NCI-H1105 (cell line): ENCODE measurements around the gene THPO.

Experiments
- DNase-seq: peaks from one replicate; lab custom pipeline; 2025; lab: John Stamatoyannopoulos, UW

THPO gene

DNA sequence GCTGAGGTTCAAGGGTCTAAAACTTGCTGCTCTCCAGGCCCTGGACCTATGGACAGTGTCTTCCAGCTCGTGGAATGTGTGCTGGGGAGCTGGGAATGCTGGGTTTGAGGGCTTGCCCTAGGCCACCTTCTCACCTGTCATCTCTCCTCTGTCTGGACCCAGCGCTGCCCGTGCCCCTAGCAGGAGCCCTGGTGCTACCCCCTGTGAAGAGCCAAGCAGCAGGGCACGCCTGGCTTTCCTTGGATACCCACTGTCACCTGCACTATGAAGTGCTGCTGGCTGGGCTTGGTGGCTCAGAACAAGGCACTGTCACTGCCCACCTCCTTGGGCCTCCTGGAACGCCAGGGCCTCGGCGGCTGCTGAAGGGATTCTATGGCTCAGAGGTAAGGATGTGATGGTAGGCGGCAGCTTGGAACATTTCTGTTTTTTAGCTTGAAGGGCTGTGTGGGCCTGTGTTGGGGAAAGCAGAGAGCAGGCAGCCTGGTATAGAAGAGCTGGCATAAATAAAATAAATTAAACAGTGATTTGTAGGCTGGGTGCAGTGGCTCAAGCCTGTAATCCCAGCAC, 6.9 kb upstream of the THPO start:
- DNase-seq = no peak

DNA sequence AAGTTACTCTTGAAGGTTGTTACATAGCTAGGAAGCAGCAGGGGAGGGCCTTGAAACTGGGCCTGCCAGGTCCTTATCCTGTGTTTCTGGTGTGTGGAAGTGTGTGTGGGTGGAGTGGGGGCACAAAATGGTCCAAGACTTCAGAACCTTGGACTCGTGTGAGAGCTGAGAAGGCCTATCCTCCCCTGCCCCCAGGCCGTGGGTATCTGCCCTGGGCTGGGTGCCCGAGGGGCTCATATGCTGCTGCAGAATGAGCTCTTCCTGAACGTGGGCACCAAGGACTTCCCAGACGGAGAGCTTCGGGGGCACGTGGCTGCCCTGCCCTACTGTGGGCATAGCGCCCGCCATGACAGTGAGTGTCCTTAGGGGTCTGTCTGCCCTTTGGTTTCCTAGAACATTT, 6.3 kb upstream of the THPO start:
- no peak for DNase-seq

DNA sequence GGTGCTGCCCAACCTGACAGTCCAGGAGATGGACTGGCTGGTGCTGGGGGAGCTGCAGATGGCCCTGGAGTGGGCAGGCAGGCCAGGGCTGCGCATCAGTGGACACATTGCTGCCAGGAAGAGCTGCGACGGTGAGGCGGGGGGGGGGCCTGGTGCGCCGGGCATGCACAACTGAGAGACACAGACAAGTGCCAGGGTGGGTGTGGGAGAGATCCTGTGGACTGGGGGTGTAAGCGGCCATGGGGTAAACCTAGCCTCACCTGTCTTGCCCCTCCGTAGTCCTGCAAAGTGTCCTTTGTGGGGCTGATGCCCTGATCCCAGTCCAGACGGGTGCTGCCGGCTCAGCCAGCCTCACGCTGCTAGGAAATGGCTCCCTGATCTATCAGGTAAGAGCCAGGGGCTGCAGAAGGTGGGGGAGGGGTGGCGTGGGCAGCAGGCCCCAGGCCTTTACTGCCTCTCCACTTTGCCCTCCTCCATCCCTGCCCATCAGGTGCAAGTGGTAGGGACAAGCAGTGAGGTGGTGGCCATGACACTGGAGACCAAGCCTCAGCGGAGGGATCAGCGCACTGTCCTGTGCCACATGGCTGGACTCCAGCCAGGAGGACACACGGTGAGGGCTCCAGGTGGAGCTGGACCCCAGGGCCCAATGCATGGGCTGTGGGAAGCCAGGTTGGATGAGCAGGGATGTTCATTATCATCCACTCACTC, 5.2 kb upstream of the THPO start:
- DNase-seq = no peak

DNA sequence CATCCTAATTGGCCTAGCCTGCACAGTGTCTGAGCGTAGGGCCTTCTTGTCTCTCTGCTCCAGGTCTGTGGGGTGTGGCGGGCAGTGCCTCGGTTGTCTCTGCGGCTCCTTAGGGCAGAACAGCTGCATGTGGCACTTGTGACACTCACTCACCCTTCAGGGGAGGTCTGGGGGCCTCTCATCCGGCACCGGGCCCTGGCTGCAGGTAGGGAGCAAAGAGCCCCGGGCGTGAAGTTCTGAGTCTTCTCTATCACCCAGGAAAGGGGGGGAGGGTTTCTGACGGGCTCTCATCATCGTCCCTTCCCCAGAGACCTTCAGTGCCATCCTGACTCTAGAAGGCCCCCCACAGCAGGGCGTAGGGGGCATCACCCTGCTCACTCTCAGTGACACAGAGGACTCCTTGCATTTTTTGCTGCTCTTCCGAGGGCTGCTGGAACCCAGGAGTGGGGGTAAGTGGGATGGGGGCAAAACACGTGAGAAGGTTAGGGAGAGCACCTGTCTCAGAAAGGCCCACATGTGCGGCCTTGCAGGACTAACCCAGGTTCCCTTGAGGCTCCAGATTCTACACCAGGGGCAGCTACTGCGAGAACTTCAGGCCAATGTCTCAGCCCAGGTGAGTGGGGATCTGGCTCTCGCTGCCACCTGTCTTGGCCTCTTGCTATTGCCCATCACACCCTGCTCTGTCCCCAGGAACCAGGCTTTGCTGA, 4.5 kb upstream of the THPO start:
- DNase-seq = no peak

DNA sequence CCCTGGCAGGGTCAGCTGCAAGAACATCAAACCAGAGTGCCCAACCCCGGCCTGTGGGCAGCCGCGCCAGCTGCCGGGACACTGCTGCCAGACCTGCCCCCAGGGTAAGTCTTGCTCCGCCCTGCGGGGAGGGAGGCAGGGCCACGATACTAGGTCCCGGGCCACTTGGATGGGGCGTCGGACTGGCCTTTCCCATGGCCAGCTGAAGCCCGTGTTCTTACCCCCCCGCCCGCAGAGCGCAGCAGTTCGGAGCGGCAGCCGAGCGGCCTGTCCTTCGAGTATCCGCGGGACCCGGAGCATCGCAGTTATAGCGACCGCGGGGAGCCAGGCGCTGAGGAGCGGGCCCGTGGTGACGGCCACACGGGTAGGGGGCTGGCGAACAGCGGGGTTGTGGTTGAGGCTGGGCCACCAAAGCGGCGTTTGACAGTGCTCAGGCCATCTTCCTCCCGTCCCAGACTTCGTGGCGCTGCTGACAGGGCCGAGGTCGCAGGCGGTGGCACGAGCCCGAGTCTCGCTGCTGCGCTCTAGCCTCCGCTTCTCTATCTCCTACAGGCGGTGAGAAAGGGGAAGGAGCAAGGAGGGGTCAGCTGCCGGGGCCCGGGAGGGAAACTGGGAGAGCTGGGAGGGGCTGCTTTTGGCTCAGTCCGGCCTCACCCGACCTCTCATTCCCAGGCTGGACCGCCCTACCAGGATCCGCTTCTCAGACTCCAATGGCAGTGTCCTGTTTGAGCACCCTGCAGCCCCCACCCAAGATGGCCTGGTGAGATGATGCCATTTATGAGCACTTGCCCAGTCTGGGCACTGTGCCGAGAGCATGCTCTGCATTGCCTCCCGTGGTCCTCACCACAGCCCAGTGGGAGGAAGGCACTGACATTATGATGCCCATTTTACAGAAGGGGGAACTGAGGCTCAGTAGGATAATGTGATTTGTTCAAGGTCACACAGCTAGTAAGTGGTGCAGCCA, 3.5 kb upstream of the THPO start:
- no peak for DNase-seq

DNA sequence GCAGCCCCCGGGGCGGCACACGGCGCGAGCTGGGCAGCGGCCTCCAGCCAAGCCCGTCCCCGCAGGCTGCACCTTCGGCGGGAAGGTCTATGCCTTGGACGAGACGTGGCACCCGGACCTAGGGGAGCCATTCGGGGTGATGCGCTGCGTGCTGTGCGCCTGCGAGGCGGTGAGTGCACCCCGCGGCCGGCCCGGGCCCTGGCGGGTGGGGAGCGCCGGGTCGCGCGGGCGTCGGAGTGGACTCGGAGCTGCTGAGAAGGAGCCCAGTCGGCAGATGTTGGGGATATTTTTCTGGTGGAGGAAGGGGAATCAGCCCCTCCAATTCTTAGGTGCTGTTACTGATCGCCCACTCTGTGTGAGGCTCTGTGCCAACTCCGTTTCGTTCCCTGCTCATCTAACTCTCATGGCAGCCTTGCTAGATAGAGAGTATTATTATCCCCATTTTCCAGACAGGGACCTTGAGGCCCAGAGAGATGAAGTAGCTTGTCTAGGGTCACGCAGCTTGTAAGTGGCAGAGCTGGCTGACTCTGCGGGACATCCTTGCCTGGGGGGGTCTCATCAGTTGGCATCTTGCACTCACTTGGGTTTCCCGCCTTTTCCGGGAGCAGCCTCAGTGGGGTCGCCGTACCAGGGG, 2.7 kb upstream of the THPO start:
- DNase-seq = no peak

DNA sequence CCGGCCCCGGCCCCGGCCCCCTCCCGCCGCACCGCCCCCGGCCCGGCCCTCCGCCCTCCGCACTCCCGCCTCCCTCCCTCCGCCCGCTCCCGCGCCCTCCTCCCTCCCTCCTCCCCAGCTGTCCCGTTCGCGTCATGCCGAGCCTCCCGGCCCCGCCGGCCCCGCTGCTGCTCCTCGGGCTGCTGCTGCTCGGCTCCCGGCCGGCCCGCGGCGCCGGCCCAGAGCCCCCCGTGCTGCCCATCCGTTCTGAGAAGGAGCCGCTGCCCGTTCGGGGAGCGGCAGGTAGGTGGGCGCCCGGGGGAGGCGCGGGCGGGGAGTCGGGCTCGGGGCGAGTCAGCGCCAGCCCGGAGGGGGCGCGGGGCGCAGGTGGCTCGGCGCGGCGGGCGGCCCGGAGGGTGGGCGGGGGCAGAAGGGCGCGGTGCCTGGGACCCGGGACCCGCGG, 2.2 kb upstream of the THPO start:
- no peak for DNase-seq

DNA sequence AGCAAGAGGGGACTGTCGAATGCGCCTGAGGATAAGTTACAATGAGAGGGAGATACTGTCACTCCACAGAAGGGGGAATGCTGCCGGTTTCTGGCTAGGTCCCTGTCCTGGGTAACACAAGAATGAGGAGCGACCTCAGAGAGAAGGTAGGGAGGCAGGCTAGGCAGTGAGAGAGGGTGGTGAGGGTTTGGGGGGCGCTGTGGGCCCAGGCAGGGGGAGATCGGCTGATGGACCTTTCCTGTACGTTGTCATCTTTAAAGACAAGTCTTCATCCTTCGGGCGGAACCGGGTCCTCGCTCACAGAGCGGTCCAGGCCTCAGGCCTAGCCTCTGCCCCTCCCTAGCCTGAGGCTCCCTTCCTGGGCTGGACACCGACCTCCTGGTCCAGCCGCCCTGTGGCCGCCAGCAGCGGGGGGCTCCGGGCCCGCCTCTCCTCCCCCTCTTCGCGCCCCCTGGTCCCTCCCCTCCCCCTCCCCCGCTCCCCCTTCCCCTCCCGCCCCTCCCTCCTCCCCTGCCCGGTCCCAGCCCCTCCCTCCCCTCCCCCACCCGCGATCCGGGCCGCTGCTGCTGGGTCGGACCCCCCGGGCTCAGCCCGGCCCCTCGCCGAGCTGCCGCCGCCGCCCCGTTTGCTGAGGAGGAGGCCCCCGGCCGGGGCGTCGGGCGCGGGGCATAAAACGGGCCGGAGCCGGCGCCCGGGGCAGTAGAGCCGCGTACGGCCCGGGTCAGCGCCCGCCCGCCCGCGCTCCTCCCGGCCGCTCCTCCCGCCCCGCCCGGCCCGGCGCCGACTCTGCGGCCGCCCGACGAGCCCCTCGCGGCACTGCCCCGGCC, 1.6 kb upstream of the THPO start, which contains the start of gene CHRD:
Gene CHRD, plus strand, starts transcription at position 697 of the 827 bp plus-strand sequence. CDS start 265 bp downstream, outside the sequence.
- DNase-seq = no peak

DNA sequence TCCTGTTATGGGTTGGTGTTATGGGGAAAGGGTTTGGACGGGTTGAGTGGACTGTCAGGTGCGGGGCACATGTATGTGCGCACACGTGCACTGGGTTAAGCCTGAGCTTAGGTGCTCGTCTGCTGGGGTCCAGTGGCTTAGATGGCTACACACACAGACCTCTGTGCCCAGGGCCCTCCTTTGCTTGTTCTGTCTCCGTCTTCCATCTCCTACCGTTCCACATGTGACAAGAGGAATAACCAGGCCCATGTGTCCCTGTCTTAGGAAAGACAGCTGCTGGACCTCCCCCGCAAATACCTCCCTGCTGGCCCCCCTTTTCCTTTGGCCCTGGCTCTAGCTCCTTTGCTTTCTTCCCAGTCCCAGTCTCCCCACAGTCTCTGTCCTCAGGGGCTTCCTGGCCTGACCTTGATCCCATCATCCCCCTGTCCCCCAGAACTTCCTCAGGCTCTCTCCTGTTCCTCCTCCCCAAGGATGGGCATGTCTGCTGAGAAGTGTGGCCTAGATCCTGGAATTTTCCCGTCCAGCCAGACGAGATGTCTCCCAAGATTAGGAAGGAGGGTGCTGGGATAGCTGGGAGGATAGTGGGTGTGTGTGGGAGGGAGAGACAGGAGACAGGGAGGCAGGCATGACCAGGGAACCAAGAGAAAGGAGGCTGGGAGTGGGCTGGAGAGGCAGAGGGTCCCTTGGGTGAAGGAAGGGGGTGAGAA, 797 bp upstream of the THPO start:
- no peak for DNase-seq

DNA sequence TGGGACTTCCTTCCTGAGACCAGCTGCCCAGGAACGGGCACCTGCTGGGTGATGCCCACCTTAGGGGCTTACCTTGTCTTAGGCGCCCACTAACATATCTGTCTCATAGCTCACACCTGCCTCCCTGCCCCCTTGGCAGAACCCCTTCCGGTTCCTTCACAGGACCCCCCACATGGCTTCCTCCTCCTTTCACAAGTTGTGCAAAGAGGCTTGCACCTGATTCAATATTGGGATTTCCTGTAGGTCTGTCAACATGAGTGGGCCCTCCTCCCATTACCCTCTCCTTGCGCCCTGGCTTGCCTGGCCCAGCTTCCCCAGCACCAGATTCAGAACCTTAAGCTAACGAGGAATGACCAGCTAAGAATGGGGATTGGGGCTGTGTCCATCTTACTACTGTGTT, 633 bp downstream of the THPO start:
- no peak for DNase-seq

DNA sequence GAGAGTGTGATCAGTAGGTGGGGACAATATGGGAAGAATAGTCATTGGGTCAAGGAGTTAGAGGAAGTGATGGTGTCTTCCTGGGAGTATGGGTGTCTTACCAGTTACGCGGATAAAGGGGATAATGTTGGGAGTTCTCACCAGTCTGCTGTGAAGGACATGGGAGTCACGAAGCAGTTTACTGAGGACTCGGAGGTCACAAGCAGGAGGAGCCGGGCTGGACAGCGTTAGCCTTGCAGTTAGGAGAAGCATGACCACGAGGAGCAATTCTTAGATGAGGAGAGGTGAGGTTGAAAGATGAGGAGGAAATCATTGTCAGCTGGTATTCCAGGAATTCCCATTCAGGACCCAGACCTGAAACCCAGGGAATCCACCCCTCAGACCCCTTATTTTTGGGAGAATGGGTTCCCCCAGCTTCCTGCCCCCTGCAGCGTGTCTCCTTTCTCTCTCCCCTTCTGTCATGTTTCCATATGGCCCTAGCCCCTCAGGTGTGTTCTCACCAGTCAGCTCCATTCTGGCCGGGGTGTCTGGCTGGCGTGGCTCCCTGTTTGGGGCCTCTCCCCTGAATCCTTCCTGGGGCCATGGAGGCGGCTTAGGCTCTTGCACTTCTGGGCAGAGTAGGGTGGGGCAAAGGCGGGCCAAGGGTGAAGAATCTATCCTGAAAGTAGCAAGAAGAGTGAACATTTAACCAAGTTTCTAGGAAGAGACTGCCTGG, 2.1 kb downstream of the THPO start:
- DNase-seq = no peak

DNA sequence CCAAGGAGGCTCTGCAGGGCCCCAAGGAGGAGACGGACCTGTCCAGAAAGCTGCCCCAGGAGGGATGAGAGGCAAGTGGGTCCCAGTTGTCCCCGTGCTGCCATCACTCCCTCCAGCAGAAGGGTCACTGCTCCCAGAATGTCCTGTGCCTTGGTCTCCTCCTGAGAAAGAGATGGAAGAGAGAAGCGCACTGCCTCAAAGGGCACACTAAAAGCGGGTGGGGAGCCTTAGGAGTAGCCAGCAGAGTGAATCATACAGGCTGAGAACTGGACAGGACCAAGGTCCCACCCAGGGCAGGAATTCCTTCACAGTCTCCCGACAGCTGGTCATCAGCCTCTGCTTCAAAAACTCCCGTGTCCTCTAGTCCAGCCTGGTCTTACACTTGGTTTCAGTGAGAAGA, 4.6 kb downstream of the THPO start:
- DNase-seq = no peak

DNA sequence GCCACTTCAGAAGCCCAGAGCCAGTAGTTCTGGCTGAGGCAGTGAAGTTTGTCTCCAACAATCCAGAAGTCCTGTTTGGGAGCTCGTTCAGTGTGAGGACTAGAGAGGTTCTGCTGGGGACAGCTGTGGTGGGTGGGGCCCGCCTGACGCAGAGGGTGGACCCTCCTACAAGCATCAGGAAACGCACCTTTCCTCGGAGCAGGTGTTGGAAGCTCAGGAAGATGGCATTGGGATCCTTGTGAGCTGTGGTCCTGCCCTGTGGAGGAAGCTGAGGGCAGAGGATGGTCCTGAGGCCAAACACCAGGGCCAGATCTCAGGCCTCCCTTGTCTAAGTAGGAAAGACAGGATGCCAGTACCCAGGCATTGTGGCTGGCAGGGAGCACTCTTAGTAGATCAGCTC, 5.1 kb downstream of the THPO start:
- no peak for DNase-seq

DNA sequence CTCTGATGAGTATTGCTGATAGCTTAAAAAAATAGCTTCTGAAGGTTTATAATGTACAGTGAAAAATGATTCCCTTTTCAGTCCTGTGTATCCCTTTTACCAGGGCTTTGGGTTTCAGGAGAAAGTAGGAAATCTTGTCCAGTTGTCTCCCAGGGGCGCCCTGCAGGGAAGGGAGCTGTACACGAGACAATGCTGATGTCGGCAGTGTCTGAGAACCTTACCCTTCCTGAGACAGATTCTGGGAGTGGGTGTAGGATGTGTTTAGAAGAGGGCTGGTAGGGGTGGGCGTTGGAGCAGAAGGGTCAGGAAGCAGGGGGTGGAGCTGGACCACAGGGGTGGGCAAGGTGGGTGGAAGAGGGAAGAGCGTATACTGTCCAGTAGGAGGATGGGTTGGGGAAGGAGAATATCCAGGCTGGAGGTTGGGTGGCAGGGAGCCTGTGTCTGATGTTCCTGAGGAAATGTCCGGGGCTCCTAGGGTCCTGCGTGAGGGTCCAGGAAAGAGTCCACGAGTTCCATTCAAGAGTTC, 5.6 kb downstream of the THPO start:
- DNase-seq = no peak

DNA sequence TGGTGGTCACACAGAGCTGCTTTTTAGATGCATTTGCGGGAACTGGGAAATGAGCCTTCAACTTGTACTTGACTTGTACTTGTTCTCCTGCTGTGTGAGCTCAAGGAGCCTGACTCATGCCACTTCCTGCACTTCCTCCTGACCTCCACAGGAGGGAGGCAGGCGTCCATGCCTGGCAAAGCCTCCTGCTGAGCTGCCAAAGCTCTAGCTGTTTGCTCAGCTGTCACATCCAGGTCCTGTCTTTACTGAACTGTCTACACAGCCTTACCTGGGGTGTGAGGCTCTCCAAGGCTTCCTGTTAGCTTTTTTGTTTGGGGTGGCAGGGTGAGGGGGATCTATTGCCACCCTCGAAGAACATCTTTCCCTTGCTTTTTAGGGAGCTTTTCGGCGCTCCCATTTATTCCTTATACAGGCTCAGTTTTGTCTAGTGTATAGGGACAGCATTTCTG, 6.4 kb downstream of the THPO start:
- peak; percentile 94 for DNase-seq

DNA sequence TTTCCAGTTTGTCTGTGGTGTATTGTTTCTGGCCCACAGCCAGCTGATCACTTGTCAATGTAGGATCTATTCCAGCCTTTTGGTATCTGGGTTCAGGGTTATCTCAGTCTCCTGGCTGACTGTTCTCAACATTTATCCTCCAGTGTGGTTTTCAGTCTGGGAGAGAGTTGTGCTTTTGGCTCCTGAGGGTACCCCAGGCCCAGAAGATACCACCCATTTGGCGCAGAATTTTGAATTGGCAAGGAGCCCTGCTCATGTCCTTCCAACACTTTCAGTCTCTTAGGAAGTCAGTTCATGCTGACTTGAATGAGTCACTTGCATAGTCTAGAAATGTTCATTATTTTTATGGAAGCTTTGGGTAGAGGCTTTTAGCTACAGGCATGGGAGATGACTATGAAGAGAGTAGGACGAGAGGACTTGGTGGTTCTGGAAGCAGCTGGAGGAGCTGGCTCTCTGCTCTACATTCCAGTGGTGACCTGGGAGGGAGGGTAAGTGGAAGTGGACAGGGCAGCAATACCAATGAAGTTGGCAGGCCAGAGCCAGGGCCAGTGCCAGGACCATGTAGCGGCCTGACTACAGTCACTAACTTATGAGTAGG, 9.3 kb downstream of the THPO start:
- no peak for DNase-seq

DNA sequence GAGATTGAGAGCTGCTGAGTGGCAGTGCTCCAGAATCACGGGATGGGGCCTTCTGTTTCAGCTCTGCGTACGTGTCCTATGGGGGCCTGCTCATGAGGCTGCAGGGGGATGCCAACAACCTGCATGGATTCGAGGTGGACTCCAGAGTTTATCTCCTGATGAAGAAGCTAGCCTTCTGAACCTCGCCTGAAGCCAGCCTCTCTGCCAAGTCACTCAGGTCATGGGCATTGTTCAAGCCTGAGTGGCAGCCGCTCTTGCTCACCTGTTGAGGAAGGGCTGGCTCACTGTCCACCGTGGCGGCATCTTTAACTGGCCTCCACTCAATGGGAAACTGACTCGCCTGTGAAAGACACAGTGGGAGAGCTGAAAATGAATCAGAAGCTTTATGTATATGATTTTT, 9.9 kb downstream of the THPO start:
- no peak for DNase-seq

DNA sequence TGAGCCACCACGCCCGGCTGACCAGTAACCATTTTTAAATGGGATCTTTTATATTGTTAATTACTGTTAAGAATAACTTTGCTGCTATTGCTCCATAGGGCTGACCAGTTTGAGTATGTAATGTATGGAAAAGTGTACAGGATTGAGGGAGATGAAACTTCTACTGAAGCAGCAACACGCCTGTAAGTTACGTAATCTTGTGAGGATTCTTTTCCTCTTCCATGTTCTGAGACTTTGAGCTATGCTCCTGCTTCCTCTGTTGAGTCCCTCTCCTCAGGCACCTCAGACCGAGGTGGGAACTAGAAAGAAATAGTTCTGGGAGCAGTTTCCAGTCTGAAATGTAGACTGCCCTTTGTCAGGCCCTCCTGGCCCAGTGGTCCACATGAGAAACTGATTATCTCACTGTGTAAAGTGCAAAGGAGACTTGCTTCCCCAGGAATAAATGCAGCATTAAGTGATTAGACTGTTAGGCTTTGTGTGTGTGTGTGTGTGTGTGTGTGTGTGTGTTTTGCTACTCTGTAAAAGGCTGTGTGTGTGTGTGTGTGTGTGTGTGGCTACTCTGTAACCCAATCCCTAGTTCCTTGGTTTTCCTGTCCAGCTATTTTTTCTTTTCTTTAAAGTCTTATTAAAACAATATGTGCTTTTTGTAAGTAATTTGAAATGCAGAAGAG, 11.3 kb downstream of the THPO start:
- DNase-seq = no peak
